IPS-20b (cell line): ENCODE measurements around the gene SLC25A51.
"Not testable (repeated sequence)": the region's sequence is repeated elsewhere in the genome, so short reads cannot be mapped to it uniquely, and the experiment has no call there.

ENCODE experiments used
- H3K27ac ChIP-seq: one replicate; pipeline ENCODE4 v1.5.1; 2013; ENCODE audit warnings: low read length
- H3K27me3 ChIP-seq: 2 replicates; pipeline ENCODE4 v1.6.1; 2013; ENCODE audit warnings: mild to moderate bottlenecking, low read length, inconsistent platforms; ENCODE audit not compliant: insufficient read depth
- H3K36me3 ChIP-seq: 2 replicates; pipeline ENCODE4 v1.6.1; 2013; ENCODE audit warnings: low read depth, mild to moderate bottlenecking, inconsistent platforms, low read length, moderate library complexity; ENCODE audit not compliant: insufficient read depth
- H3K4me1 ChIP-seq: 2 replicates; pipeline ENCODE4 v1.6.1; 2013; ENCODE audit warnings: mild to moderate bottlenecking, control low read depth, inconsistent platforms, low read length, moderate library complexity; ENCODE audit not compliant: insufficient read depth
- H3K4me3 ChIP-seq: 2 replicates; pipeline ENCODE4 v1.5.1; 2013; ENCODE audit warnings: mild to moderate bottlenecking, low read length, inconsistent platforms
- H3K9ac ChIP-seq: 2 replicates; pipeline ENCODE4 v1.6.1; 2013; ENCODE audit warnings: low read depth, mild to moderate bottlenecking, inconsistent platforms, low read length, moderate library complexity
- H3K9me3 ChIP-seq: 2 replicates; pipeline ENCODE4 v1.6.1; 2013; ENCODE audit warnings: mild to moderate bottlenecking, low read depth, low read length, inconsistent platforms; ENCODE audit not compliant: insufficient read depth

The SLC25A51 gene

GRCh38 chr9:37916471-37917312 is 12.8 kb upstream of the SLC25A51 start:
- H3K27me3 ChIP-seq: no peaks in the 10 kb centered on the region
- no peaks in the 10 kb centered on the region for H3K9me3 ChIP-seq
- H3K4me1 ChIP-seq: peaks cover 13% of the 10 kb centered on the region; the same call in 1 of the 2 replicates
- no peak overlapping the region for H3K27ac ChIP-seq
- H3K4me3 ChIP-seq: no peak overlapping the region
- no peak overlapping the region for H3K9ac ChIP-seq
- H3K36me3 ChIP-seq: no peaks in the 10 kb centered on the region

- Histone ChIP-seq H3K36me3 (no peaks in the 10 kb centered on the region), H3K27ac (no peak overlapping the region), H3K9me3 (no peaks in the 10 kb centered on the region), H3K9ac (no peak overlapping the region), H3K27me3 (no peaks in the 10 kb centered on the region), H3K4me3 (no peak overlapping the region), H3K4me1 (peaks cover 13% of the 10 kb centered on the region; the same call in 1 of the 2 replicates)
Measured at GRCh38 chr9:37915911-37916470, 12.1 kb upstream of the SLC25A51 start.

DNA sequence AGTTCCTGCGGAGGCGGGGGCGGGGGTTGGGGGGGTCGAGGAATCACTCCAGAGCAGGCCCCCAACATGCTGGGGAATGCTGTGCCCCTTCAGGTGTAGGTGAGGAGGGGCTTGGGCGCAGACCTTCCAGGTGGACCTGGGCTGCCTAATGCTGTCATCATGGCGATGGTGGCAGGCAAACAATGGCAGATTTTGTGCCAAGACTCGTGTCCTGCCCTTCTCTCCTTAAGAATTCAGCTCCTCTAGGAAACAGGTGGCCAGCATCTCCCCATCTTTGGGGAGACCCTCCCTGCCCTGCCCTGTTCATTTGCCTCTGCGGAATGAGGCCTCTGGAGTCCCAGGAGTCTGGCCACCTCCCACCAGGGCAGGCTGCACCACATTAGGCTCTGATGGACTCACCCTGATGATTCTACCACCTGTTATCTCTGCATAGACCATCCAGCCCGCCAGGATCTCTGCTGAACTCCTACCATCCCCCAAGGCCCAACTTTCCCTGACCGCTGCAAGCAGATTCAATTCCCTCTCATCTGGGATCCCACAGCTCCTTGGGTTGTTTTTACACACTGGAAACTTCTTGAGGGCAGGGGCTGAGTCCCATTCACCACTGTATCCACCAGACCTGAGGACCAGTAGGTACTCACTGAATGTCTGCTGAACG is 10.9 kb upstream of the SLC25A51 start:
- Histone ChIP-seq H3K4me1 (peaks cover 8% of the 10 kb centered on the region; the same call in 1 of the 2 replicates), H3K27me3 (no peaks in the 10 kb centered on the region), H3K4me3 (no peak overlapping the region), H3K27ac (no peak overlapping the region), H3K9ac (no peak overlapping the region), H3K9me3 (no peaks in the 10 kb centered on the region), H3K36me3 (no peaks in the 10 kb centered on the region)

DNA sequence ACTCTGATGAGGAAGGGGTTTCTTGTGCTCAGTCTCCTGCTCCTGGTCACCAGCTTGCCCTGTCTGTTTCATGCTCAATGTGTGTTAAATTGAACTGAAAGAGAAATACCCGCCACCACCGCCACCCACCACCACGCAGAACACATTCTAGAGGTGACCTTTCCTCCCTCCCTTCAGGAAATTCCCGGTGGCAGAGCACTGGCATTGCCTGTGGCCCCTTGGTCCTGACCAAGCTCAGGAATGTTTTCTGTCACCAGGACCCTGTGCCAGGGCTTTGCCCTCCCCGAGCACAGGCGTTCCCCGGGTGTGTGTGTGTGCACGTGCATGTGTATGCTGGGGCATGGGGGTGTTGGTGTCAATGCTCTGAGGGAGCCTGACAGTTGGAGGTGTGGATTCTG is 10.2 kb upstream of the SLC25A51 start:
- Histone ChIP-seq H3K36me3 (no peaks in the 10 kb centered on the region), H3K9me3 (no peaks in the 10 kb centered on the region), H3K9ac (no peak overlapping the region), H3K4me1 (peaks cover 4% of the 10 kb centered on the region; the same call in 1 of the 2 replicates), H3K27me3 (no peaks in the 10 kb centered on the region), H3K4me3 (no peak overlapping the region), H3K27ac (no peak overlapping the region)

DNA sequence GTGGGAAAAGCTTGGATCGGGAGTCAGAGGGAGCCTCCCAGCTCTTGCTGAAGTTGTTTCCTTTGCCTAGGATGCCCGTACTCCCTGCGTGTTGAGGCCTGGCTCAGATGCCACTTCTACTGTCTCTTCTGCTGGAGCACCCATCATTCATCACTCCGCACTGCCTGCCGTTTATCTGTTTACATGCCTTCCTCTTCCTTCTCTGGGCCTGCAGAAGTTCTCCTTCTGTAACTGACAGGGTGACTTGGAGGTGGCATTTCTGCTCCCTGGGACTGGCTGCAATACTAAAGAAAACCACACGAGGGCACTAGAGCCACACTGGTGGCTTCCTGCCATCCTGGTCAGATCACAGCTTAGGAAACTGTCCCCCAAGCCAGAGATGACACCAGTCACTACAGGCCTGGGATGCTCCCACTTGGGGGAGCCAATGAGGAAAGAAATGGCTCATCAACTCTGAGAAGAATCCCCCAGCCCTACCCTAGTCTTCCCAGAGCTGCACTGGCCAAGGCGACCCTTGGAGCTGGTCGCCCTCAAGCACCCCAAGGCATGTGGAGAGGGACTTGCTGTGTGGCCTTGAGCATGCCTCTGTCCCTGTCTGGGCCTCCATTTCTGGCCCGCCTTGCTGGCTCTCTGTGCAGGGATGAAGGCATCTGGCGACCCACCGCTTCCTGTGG is 9.7 kb upstream of the SLC25A51 start:
- Histone ChIP-seq H3K9me3 (no peaks in the 10 kb centered on the region), H3K27ac (no peak overlapping the region), H3K9ac (no peak overlapping the region), H3K4me3 (no peak overlapping the region), H3K36me3 (no peaks in the 10 kb centered on the region), H3K27me3 (no peaks in the 10 kb centered on the region), H3K4me1 (no peaks in the 10 kb centered on the region)

GRCh38 chr9:37911271-37911681 is 7.3 kb upstream of the SLC25A51 start:
- Histone ChIP-seq H3K27ac (no peak overlapping the region), H3K9ac (no peak overlapping the region), H3K36me3 (no peaks in the 10 kb centered on the region), H3K4me1 (no peaks in the 10 kb centered on the region), H3K4me3 (no peak overlapping the region), H3K9me3 (no peaks in the 10 kb centered on the region), H3K27me3 (no peaks in the 10 kb centered on the region; the same call in 1 of the 2 replicates)

DNA sequence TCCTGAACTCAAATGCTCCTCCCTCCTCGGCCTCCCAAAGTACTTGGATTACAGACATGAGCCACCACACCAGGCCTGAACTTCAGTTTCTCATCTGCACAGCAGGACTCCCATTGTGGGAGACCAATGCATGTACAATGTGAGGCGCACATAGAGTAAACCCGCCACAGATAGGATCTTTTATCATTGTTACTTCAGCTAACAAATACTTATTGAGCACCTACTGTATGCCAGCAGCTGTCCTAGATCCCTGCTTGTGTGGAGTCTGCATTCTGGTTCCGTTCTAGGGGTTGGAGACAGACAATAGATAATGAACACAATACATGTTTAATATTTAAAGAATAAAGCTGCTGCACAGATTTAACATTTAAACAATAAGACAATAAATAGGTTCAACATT is 6.3 kb upstream of the SLC25A51 start:
- no peaks in the 10 kb centered on the region for H3K9me3 ChIP-seq

DNA sequence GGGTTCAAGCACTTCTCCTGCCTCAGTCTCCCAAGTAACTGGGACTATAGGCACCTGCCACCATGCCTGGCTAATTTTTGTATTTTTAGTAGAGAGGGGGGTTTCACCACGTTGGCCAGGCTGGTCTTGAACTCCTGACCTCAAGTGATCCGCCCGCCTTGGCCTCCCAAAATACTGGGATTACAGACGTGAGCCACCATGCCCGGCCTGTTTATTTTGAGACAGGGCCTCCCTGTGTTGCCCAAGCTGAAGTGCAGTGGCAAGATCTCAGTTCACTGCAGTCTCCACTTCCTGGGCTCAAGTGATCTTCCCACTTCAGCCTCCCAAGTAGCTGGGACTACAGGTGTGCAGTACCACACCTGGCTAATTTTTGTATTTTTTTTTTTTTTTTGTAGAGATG is 5.9 kb upstream of the SLC25A51 start:
- not testable (repeated sequence) for H3K36me3 ChIP-seq, H3K9ac ChIP-seq, H3K4me3 ChIP-seq, H3K27me3 ChIP-seq, H3K4me1 ChIP-seq, H3K9me3 ChIP-seq, H3K27ac ChIP-seq

More for the DNA sequence above, 6.3 kb upstream of the SLC25A51 start:
- Histone ChIP-seq H3K4me3 (no peak overlapping the region), H3K4me1 (no peaks in the 10 kb centered on the region), H3K36me3 (no peaks in the 10 kb centered on the region), H3K27me3 (peaks cover under 1% of the 10 kb centered on the region; the same call in 1 of the 2 replicates), H3K9ac (no peak overlapping the region), H3K27ac (no peak overlapping the region)

- Histone ChIP-seq H3K36me3 (no peaks in the 10 kb centered on the region), H3K27ac (no peak overlapping the region), H3K27me3 (peaks cover 6% of the 10 kb centered on the region; the same call in 1 of the 2 replicates), H3K4me1 (no peaks in the 10 kb centered on the region; the same call in 1 of the 2 replicates), H3K9ac (no peak overlapping the region), H3K4me3 (no peak overlapping the region), H3K9me3 (no peaks in the 10 kb centered on the region)
Measured at GRCh38 chr9:37909326-37909725, 5.4 kb upstream of the SLC25A51 start.

DNA sequence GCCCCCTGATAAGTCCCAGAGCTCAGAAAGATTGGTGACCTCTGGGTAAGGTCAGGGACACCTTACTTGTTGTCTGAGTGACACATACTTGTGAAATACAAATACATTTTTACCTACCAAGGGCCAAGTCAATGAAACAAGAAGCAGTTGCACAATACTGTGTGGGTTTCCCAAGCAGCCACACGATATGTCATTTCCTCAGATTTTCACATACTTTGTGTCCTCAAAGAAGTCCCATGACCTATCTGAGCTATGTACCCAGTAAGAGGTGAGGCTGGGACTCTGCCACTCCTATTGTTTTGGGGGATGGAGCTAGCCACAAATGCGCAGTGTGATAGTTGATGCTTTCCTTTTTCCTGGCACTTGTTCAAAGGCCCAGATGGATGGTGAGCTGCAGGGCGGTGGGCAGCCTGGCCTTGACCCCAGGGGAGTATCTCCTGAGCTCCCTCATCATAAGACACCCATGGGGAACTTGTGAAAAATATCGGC is 4.8 kb upstream of the SLC25A51 start:
- Histone ChIP-seq H3K9ac (no peak overlapping the region), H3K4me3 (no peak overlapping the region), H3K4me1 (no peaks in the 10 kb centered on the region; the same call in 1 of the 2 replicates), H3K27me3 (peaks cover 6% of the 10 kb centered on the region; the same call in 1 of the 2 replicates), H3K27ac (no peak overlapping the region), H3K36me3 (no peaks in the 10 kb centered on the region), H3K9me3 (no peaks in the 10 kb centered on the region)

- Histone ChIP-seq H3K4me3 (no peak overlapping the region), H3K4me1 (no peaks in the 10 kb centered on the region; the same call in 1 of the 2 replicates), H3K9me3 (no peaks in the 10 kb centered on the region), H3K27ac (no peak overlapping the region), H3K27me3 (peaks cover 6% of the 10 kb centered on the region; the same call in 1 of the 2 replicates), H3K9ac (no peak overlapping the region), H3K36me3 (no peaks in the 10 kb centered on the region)
Measured at GRCh38 chr9:37908283-37908682, 4.4 kb upstream of the SLC25A51 start.
